ENCODE data around the gene POFUT1.
"Not testable (repeated sequence)": the region's sequence is repeated elsewhere in the genome, so short reads cannot be mapped to it uniquely, and the experiment has no call there.

Gene POFUT1

GRCh38 chr20:32207626-32208498, at the start of gene POFUT1, which contains the start of gene PLAGL2:
Gene POFUT1, plus strand, starts transcription at chr20:32207880. Its CDS starts 62 bp downstream, at chr20:32207942.
Gene PLAGL2, minus strand, starts transcription at chr20:32207743. Its CDS starts 5,565 bp downstream, at chr20:32202178.
- no peak for DNase-seq

GRCh38 chr20:32158351-32158750, 49.3 kb upstream of the POFUT1 start:
- DNase-seq = no peak

DNA sequence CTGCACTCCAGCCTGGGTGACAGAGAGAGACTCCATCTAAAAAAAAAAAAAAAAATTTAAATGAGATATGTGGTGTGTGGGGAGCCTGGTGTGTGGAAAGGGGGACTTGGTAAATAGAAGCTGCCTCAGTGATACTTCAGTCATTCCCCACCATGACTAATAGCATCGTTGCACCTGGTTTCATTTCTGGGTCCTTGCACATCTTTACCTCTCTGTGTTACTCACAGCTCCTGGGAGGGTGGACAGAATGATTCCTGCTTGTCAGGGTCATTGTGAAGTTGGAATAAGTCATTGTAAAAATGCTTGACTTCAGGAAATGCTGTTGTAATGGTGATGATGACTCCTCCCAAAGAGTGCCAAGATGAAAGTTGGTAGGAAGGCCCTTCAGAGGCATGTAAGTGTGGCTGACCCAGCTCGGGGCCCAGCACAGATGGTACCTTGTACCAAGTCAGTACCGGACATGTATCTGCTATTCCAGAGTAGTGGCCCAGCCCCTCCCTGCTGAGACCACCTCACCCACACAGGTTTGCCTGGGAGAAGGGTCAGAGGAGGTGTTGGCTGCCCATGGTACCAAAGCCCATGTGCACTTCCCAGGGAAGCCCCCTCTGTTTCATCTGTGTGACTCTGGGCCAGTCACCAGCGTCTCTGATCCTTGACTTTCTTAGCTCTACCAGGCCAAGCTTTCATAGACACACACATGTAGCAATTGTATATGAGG, 48.6 kb upstream of the POFUT1 start:
- DNase-seq = no peak

DNA sequence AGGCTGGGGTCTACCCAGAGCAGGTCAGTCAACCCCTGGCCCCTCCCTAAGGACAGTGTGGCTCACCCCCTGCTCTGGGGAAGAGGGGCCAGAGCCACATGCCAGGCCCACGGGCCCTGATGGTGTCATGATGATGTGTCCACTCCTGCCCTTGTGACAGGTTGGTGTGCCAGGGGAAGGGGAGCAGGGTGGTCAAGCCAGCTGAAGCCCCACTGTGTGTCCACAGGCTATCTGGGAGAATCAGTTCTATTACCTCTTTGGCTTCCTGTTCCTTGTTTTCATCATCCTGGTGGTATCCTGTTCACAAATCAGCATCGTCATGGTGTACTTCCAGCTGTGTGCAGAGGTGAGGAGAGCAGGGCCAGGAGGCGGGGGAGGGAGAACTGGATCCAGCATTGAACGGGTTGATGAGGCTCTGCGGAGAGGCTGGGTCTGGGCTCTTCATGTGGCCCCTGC, 47.9 kb upstream of the POFUT1 start:
- DNase-seq = no peak

DNA sequence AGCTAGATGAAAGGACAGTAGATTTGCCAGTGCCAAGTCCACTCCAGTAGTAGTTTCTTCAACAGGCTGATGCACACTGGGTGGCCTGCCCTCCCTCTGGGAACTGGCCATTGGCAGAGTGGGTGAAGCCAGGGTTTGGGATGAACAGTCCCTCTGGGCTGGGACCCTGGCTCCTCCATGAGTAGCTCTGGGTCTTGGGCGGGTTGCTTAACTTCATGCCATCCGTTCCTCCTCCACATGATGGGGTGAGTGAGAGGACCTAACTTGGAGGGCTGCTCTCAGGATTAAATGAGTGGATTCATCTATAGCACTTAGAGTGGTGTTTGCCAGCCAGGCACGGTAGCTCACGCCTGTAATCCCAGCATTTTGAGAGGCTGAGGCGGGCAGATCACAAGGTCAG, 47.3 kb upstream of the POFUT1 start:
- no peak for DNase-seq

DNA sequence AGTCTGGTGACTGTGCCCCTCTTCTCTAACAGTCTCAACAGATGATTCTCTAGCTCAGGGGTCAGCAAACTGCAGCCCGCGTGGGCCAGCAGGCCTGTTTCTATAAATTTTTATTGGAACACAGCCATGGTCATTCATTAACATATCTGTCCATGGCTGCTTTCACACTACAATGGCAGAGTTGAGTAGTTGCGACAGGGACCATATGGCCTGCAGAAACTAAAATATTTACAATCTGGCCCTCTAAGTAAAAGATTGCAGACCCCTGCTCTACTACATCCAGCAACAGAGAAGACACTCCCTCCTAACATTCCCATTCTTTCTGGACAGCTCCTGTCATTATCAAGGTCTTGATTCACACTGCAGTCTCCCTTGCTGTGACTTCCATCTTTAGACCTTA, 45.3 kb upstream of the POFUT1 start:
- DNase-seq = no peak

DNA sequence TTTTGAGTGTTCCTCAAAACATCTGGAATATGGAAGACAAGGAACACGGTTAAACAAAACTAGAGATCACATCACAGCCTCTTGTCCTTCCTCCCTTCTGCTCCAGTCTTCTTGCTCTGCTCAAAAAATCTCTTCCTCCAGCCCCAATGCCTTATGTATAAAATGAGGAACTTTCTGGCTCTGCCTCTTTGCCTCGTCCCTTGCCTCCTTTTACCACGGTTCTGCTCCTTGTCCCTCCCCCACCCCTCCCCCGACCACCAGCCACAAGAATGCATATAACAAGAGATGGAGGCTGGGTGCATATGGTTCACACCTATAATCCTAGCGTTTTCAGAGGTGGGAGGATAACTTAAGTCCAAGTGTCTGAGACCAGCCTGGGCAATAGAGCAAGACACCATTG, 43.7 kb upstream of the POFUT1 start:
- DNase-seq = no peak

GRCh38 chr20:32164984-32165735, 42.5 kb upstream of the POFUT1 start:
- DNase-seq = no peak

DNA sequence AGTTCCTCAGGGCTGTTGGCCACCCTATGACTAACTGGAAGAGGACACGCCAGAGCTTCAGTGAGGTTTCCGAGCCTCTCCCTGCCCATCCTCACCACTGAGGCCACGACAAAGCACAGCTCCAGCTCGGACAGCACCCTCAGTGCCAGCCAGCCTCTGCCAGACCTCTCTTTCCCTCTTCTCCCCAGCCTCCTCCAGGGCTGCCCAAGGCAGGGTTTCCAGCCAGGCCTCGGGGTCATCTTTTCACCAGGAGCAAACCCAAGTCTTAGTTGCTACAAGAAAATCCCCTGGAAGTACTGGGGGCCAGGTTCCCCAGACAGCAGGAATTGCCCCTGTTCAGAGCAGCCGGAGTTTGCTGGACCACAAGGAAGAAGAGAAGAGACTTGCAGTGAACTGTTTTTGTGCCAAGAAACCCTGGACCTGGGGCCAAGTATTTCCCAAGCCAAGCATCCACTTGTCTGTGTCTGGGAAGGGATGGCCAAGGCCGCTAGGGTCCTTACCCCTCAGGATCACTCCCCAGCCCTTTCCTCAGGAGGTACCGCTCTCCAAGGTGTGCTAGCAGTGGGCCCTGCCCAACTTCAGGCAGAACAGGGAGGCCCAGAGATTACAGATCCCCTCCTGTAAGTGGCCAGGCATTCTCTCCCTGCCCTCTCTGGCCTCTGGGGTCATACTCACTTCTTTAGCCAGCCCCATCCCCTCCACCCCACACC, 41.7 kb upstream of the POFUT1 start:
- DNase-seq = no peak

DNA sequence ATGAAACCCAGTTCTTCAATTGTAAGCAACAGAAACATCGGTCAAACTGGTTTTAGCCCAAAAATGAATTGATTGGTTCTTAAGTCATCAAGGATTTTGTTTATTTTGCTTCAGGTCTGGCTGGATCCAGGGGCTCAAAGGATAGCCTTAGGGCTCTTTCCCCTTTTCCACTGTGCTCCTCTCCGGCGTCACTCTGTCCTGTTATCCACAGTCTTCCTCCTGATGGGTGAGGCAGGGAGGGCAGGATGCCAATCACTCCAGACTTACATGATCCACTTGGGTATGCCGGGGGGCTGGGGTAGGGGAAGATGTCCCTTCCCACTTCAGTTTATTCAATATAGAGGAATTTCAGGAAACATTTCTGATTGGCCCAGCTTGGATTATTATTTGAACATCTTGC, 40.1 kb upstream of the POFUT1 start:
- no peak for DNase-seq

GRCh38 chr20:32168184-32168910, 39.3 kb upstream of the POFUT1 start:
- DNase-seq = no peak

GRCh38 chr20:32177696-32178095, 30.0 kb upstream of the POFUT1 start:
- not testable (repeated sequence) for DNase-seq

- DNase-seq = no peak
These were observed 28.2 kb upstream of the POFUT1 start for GRCh38 chr20:32179515-32179914.

- no peak for DNase-seq
These were observed 27.7 kb upstream of the POFUT1 start for GRCh38 chr20:32179934-32180333.

DNA sequence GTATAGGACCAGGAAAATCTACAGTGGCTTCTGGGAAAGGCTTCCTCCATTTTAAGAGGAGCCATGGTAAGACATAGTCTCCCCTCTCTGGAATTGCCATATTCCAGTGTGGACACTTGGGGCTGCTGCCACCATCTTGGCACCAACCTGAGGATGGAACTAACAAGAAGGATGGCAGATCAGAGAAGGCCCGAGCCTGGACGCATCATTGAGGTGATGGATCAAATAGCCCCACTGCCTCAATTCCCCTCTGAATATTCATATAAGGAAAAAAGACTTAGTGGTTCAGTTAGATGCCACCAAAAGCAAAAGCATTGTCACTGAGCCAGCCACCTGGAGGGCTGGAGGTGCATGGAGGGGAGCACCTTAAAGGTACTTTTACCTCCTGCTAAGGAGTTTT, 26.1 kb upstream of the POFUT1 start:
- no peak for DNase-seq

GRCh38 chr20:32183947-32184635, 23.6 kb upstream of the POFUT1 start:
- no peak for DNase-seq

DNA sequence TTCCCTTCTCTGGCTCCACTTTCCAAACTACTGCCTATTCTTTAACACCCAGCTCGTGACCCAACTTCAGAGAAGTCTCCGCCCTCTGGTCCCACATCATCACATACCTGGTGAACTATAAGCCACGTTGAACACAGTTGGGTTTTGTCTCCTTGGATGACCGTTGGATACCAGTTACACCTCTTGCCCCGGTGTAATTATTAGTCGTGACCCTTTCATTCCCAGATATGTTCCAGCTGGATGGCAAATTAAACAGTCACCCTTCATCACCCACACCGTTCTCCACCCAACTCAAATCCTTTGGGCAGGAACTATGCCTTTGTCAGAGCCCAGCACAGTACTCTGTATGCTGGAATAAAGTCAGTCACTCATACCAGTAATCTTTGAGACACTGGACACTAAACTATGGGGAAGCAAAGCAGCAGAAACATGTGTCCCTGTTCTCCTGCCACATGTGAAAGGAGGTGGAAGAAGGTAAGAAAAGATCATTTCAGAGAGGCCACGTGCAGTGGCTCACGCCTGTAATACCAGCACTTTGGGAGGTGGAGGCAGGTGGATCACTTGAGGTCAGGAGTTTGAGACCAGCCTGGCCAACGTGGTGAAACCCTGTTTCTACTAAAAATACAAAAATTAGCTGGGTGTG, 22.6 kb upstream of the POFUT1 start:
- DNase-seq = no peak

DNA sequence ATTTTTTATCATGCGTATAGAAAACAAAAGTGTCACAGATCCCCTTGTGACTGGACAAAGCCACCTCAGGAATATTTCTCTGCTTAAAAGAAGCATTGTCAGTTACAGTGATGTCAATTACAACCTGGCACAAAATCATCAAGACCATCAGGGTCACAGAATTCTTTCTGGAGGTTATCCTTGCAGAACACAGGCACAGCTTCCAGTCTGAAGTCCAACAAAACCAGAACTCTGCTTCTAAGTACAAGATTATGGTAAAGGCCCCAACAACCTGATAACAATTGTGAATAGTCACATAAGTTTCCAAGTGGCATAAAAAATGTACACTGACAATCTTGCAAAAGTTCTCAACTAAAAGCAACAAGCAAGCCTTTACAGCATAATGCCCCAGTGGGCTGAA, 21.2 kb upstream of the POFUT1 start:
- no peak for DNase-seq

DNA sequence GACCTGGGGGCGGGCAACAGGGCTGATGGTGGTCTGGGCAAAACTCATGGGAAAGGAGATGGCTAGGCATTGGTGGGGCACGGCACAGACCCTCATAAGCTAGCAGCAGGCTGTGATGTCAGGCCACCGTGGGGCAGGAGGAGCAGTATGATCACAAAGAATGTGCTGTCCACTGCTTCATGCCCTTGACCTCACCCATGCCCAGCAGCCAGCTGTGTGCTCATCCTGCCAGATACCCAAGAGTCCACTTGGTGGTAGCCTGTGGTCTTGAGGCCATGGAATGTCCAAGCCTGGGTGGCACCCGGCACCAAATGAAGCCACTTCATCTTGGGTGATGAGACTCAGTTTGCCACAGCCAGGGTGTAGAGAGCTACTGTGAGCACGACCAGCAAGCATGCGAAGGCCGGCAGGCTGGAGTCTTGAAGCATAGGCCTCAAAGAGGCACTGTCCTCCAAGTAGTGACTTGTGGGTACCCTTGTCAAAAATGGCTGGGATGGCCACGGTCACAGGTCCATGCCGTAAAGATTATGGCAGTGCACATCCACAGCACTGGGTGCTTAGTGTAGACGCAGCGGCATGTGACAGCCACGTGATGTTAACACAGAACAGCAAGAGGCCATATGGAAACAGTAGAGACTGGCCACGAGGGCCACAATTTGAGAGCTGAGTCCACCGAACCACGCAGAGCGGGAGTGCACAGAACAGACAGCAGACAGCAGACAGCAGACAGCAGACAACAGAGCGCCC, 19.1 kb upstream of the POFUT1 start:
- no peak for DNase-seq

GRCh38 chr20:32189123-32189410, 18.6 kb upstream of the POFUT1 start:
- no peak for DNase-seq

Measured in NCI-H187 treated with DMSO at 0.1 percent for 48 hours (cell line).